HG02678 (cell line): ENCODE results near the gene TEX53.

ENCODE experiments used
- ATAC-seq: cut with Tn5 transposase; IDR thresholded peaks from one replicate; pipeline ENCODE4 v1.9.1; 2021; ENCODE audit warnings: mild to moderate bottlenecking, moderate library complexity; ENCODE audit not compliant: unreplicated experiment

TEX53 gene

GRCh38 chr9:114607671-114608524 is 49.7 kb downstream of the TEX53 start:
- peak; percentile 41 for ATAC-seq

GRCh38 chr9:114606597-114607207 is 50.9 kb downstream of the TEX53 start:
- no peak for ATAC-seq
